GM23338 (cell line): ENCODE results near the gene PLEKHG5. TPM values are rescaled to one million over a fixed set of nuclear protein-coding genes. Genes with fewer than 3 reads are reported as not detected.

ENCODE experiments used
- ATAC-seq: fragments of 200-7000 bp; cut with Tn5 transposase; 3 replicates; pipeline ENCODE4 v1.9.1; 2020
- DNase-seq: peaks from one replicate; pipeline ENCODE4 v3.0.0-alpha.2; 2015; ENCODE audit warnings: low spot score
- H2AFZ ChIP-seq: fragments of 200-600 bp; sonication (generic); 2 replicates; pipeline ENCODE4 v1.8.0; 2016; ENCODE audit warnings: antibody characterized with exemption, mild to moderate bottlenecking, moderate library complexity
- H3F3A ChIP-seq: fragments of 200-600 bp; sonication (generic); replicated peaks from 2 replicates; pipeline ENCODE4 v1.8.0; 2017; ENCODE audit warnings: antibody characterized with exemption, mixed run types, low read depth
- H3K27ac ChIP-seq: fragments of 200-600 bp; sonication (generic); 2 replicates; pipeline ENCODE4 v1.6.1; 2016; ENCODE audit warnings: low read depth
- H3K27me3 ChIP-seq: fragments of 200-600 bp; sonication (generic); 2 replicates; pipeline ENCODE4 v1.8.0; 2016; ENCODE audit warnings: mild to moderate bottlenecking, mixed run types, moderate library complexity; ENCODE audit not compliant: insufficient read depth
- H3K36me3 ChIP-seq: fragments of 200-600 bp; sonication (generic); 2 replicates; pipeline ENCODE4 v1.8.0; 2016; ENCODE audit warnings: mild to moderate bottlenecking; ENCODE audit not compliant: insufficient read depth
- H3K4me1 ChIP-seq: fragments of 200-600 bp; sonication (generic); 2 replicates; pipeline ENCODE4 v1.8.0; 2016; ENCODE audit warnings: mild to moderate bottlenecking, moderate library complexity; ENCODE audit not compliant: insufficient read depth
- H3K4me2 ChIP-seq: fragments of 200-600 bp; sonication (generic); 2 replicates; pipeline ENCODE4 v1.7.1; 2017; ENCODE audit warnings: mixed run types
- H3K4me3 ChIP-seq: fragments of 200-600 bp; sonication (generic); 2 replicates; pipeline ENCODE4 v1.6.1; 2016; ENCODE audit warnings: mixed run types
- H3K79me2 ChIP-seq: fragments of 200-600 bp; sonication (generic); replicated peaks from 2 replicates; pipeline ENCODE4 v1.8.0; 2017; ENCODE audit warnings: mild to moderate bottlenecking; ENCODE audit not compliant: insufficient read depth
- H3K9me2 ChIP-seq: fragments of 200-600 bp; sonication (generic); 2 replicates; pipeline ENCODE4 v1.8.0; 2017; ENCODE audit not compliant: insufficient read depth
- H4K20me1 ChIP-seq: fragments of 200-600 bp; sonication (generic); replicated peaks from 2 replicates; pipeline ENCODE4 v1.8.0; 2017; ENCODE audit warnings: mild to moderate bottlenecking; ENCODE audit not compliant: insufficient read depth
- H3K27ac Mint-ChIP-seq: 2 replicates; pipeline ENCODE4 v1.8.0; 2020; ENCODE audit warnings: inconsistent platforms, mild to moderate bottlenecking, moderate library complexity, mixed read lengths
- H3K27me3 Mint-ChIP-seq: 3 replicates; pipeline ENCODE4 v1.8.0; 2022; ENCODE audit warnings: low read depth, mild to moderate bottlenecking, moderate library complexity, mixed read lengths, inconsistent platforms; ENCODE audit not compliant: insufficient read depth, poor library complexity
- H3K36me3 Mint-ChIP-seq: 3 replicates; pipeline ENCODE4 v1.8.0; 2021; ENCODE audit warnings: low read depth, mild to moderate bottlenecking, inconsistent platforms, moderate library complexity, mixed read lengths
- H3K4me1 Mint-ChIP-seq: 3 replicates; pipeline ENCODE4 v1.8.0; 2020; ENCODE audit warnings: mild to moderate bottlenecking, inconsistent platforms, mixed read lengths
- H3K4me3 Mint-ChIP-seq: 3 replicates; pipeline ENCODE4 v1.8.0; 2021; ENCODE audit warnings: moderate library complexity, mild to moderate bottlenecking, inconsistent platforms, mixed read lengths
- H3K9me3 Mint-ChIP-seq: 3 replicates; pipeline ENCODE4 v1.8.0; 2020; ENCODE audit warnings: moderate library complexity, mild to moderate bottlenecking, inconsistent platforms, mixed read lengths
- CREB1 ChIP-seq: fragments of 250-450 bp; sonication (Bioruptor Pico); IDR thresholded peaks from 2 replicates; pipeline ENCODE4 v1.5.0; 2020; ENCODE audit warnings: low read depth, mild to moderate bottlenecking, moderate library complexity
- EZH2 ChIP-seq: fragments of 200-600 bp; sonication (generic); IDR thresholded peaks from one replicate; pipeline ENCODE4 v1.8.0; 2017; ENCODE audit warnings: antibody characterized with exemption, mild to moderate bottlenecking, low read depth; ENCODE audit not compliant: unreplicated experiment
- EZH2phosphoT487 ChIP-seq: fragments of 200-600 bp; sonication (generic); IDR thresholded peaks from one replicate; pipeline ENCODE4 v1.8.1; 2018; ENCODE audit warnings: antibody characterized with exemption; ENCODE audit not compliant: unreplicated experiment
- JUNB ChIP-seq: IDR thresholded peaks from one replicate; pipeline ENCODE4 v1.6.1; 2016; ENCODE audit warnings: antibody characterized with exemption; ENCODE audit not compliant: unreplicated experiment
- NANOG ChIP-seq: IDR thresholded peaks from 2 replicates; pipeline ENCODE4 v1.6.1; 2016; ENCODE audit warnings: antibody characterized with exemption, borderline replicate concordance
- POLR2AphosphoS5 ChIP-seq: IDR thresholded peaks from 2 replicates; pipeline ENCODE4 v1.6.1; 2016; ENCODE audit warnings: antibody characterized with exemption, low read depth
- STAT1 ChIP-seq: IDR thresholded peaks from one replicate; pipeline ENCODE4 v1.6.1; 2016; ENCODE audit warnings: antibody characterized with exemption; ENCODE audit not compliant: unreplicated experiment
- ZNF114 ChIP-seq: fragments of 250-450 bp; sonication (Bioruptor Pico); IDR thresholded peaks from 2 replicates; pipeline ENCODE4 v1.5.0; 2020; ENCODE audit warnings: mild to moderate bottlenecking, moderate library complexity
- ZNF331 ChIP-seq: fragments of 250-450 bp; sonication (Bioruptor Pico); IDR thresholded peaks from 2 replicates; pipeline ENCODE4 v1.5.0; 2020; ENCODE audit warnings: low read depth, mild to moderate bottlenecking, moderate library complexity
- polyA plus RNA-seq: library from polyadenylated mRNA; unstranded; fragments of >200 nt; fragmentation: Nextera tagmentation; extraction: Ambion mirVana; gene quantifications from 2 replicates; pipeline ENCODE4 v1.2.1, GENCODE V29; 2016
- total RNA-seq: library from RNA; depleted of rRNA; stranded (reverse); fragments of >200 nt; shearing (Covaris generic); gene quantifications from 2 replicates; pipeline ENCODE4 v1.2.3, GENCODE V29; 2014
- TF ChIP-seq, protein P1 (sequence below): IDR thresholded peaks from one replicate; pipeline ENCODE4 v1.6.1; 2018; ENCODE audit warnings: antibody characterized with exemption; ENCODE audit not compliant: unreplicated experiment
- TF ChIP-seq, protein P2 (sequence below): fragments of 250-450 bp; sonication (Bioruptor Pico); IDR thresholded peaks from 2 replicates; pipeline ENCODE4 v1.5.0; 2020; ENCODE audit warnings: mild to moderate bottlenecking, moderate library complexity
- TF ChIP-seq, protein P3 (sequence below): IDR thresholded peaks from 2 replicates; pipeline ENCODE4 v1.6.1; 2016; ENCODE audit warnings: antibody characterized with exemption
- TF ChIP-seq, protein P4 (sequence below), 2 experiments: fragments of 200-600 bp in 1 of 2; sonication (generic) in 1 of 2; conservative IDR thresholded peaks; 2 replicates each; pipeline versions ENCODE4 v1.5.1 to v1.6.1; 2016 to 2017; ENCODE audit warnings: antibody characterized with exemption in 2 of 2, low read depth in 2 of 2, mild to moderate bottlenecking in 2 of 2, moderate library complexity in 1 of 2

PLEKHG5 gene
- total and polyA plus RNA-seq, 2 experiments from 2014 or later, result 9.0 to 26.4 TPM

DNA sequence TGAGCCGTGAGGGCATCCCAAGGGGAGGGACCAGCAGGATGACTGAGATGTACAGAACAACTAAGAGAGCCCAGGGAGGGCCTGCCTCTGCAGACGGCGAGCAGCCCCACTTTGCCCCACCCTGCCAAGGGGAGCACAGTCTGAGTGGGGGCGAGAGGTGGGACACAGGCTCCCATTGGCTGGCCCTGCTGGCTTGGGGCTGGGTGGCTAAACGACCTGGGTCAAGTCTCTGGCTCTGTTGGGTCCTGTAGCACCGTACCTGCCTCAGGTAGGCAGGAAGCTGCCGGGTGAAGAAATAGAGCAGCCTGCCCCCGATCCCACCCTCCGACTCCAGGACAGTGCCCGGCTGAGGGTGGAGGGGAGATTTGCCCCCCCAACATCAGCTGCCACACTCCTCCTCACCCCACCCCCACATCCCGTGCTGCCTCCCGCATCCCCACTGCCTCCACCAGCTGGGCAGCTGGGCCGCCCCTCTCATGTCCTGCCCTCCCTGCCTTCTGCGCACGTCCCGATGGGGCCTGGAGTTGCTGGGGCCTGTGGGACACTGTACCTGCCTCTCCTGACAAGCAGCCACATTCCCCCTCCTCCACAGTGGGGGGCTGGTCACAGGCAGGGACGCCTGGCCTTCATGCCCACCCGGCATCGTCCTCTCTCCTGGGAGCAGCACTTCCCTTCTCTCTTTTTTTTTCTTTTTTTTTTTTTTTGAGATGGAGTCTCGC lies 12.6 kb upstream of the PLEKHG5 start:
- Histone ChIP-seq H3K79me2 (no peaks in the 10 kb centered on the region), H3K36me3 (no peaks in the 10 kb centered on the region), H3K27ac (no peak overlapping the region), H2AFZ (no peak overlapping the region), H4K20me1 (no peaks in the 10 kb centered on the region), H3K4me2 (no peak overlapping the region), H3K4me1 (no peaks in the 10 kb centered on the region), H3K27me3 (peaks cover 3% of the 10 kb centered on the region; the same call in 1 of the 2 replicates), H3F3A (no peaks in the 10 kb centered on the region), H3K4me3 (no peak overlapping the region), H3K9me2 (no peaks in the 10 kb centered on the region)
- TF ChIP-seq JUNB (no peak), EZH2 (no peak), ZNF114 (no peak), POLR2AphosphoS5 (no peak), STAT1 (no peak), ZNF331 (CRISPR knock-in tag) (no peak), NANOG (no peak), EZH2phosphoT487 (no peak), CREB1 (CRISPR knock-in tag) (no peak)
- TF ChIP-seq, protein P1, sequence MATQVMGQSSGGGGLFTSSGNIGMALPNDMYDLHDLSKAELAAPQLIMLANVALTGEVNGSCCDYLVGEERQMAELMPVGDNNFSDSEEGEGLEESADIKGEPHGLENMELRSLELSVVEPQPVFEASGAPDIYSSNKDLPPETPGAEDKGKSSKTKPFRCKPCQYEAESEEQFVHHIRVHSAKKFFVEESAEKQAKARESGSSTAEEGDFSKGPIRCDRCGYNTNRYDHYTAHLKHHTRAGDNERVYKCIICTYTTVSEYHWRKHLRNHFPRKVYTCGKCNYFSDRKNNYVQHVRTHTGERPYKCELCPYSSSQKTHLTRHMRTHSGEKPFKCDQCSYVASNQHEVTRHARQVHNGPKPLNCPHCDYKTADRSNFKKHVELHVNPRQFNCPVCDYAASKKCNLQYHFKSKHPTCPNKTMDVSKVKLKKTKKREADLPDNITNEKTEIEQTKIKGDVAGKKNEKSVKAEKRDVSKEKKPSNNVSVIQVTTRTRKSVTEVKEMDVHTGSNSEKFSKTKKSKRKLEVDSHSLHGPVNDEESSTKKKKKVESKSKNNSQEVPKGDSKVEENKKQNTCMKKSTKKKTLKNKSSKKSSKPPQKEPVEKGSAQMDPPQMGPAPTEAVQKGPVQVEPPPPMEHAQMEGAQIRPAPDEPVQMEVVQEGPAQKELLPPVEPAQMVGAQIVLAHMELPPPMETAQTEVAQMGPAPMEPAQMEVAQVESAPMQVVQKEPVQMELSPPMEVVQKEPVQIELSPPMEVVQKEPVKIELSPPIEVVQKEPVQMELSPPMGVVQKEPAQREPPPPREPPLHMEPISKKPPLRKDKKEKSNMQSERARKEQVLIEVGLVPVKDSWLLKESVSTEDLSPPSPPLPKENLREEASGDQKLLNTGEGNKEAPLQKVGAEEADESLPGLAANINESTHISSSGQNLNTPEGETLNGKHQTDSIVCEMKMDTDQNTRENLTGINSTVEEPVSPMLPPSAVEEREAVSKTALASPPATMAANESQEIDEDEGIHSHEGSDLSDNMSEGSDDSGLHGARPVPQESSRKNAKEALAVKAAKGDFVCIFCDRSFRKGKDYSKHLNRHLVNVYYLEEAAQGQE, result no peak
- TF ChIP-seq, protein P2, sequence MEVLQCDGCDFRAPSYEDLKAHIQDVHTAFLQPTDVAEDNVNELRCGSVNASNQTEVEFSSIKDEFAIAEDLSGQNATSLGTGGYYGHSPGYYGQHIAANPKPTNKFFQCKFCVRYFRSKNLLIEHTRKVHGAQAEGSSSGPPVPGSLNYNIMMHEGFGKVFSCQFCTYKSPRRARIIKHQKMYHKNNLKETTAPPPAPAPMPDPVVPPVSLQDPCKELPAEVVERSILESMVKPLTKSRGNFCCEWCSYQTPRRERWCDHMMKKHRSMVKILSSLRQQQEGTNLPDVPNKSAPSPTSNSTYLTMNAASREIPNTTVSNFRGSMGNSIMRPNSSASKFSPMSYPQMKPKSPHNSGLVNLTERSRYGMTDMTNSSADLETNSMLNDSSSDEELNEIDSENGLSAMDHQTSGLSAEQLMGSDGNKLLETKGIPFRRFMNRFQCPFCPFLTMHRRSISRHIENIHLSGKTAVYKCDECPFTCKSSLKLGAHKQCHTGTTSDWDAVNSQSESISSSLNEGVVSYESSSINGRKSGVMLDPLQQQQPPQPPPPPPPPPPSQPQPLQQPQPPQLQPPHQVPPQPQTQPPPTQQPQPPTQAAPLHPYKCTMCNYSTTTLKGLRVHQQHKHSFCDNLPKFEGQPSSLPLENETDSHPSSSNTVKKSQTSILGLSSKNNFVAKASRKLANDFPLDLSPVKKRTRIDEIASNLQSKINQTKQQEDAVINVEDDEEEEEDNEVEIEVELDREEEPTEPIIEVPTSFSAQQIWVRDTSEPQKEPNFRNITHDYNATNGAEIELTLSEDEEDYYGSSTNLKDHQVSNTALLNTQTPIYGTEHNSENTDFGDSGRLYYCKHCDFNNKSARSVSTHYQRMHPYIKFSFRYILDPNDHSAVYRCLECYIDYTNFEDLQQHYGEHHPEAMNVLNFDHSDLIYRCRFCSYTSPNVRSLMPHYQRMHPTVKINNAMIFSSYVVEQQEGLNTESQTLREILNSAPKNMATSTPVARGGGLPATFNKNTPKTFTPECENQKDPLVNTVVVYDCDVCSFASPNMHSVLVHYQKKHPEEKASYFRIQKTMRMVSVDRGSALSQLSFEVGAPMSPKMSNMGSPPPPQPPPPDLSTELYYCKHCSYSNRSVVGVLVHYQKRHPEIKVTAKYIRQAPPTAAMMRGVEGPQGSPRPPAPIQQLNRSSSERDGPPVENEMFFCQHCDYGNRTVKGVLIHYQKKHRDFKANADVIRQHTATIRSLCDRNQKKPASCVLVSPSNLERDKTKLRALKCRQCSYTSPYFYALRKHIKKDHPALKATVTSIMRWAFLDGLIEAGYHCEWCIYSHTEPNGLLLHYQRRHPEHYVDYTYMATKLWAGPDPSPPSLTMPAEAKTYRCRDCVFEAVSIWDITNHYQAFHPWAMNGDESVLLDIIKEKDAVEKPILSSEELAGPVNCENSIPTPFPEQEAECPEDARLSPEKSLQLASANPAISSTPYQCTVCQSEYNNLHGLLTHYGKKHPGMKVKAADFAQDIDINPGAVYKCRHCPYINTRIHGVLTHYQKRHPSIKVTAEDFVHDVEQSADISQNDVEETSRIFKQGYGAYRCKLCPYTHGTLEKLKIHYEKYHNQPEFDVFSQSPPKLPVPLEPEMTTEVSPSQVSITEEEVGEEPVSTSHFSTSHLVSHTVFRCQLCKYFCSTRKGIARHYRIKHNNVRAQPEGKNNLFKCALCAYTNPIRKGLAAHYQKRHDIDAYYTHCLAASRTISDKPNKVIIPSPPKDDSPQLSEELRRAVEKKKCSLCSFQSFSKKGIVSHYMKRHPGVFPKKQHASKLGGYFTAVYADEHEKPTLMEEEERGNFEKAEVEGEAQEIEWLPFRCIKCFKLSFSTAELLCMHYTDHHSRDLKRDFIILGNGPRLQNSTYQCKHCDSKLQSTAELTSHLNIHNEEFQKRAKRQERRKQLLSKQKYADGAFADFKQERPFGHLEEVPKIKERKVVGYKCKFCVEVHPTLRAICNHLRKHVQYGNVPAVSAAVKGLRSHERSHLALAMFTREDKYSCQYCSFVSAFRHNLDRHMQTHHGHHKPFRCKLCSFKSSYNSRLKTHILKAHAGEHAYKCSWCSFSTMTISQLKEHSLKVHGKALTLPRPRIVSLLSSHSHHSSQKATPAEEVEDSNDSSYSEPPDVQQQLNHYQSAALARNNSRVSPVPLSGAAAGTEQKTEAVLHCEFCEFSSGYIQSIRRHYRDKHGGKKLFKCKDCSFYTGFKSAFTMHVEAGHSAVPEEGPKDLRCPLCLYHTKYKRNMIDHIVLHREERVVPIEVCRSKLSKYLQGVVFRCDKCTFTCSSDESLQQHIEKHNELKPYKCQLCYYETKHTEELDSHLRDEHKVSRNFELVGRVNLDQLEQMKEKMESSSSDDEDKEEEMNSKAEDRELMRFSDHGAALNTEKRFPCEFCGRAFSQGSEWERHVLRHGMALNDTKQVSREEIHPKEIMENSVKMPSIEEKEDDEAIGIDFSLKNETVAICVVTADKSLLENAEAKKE (CRISPR knock-in tag), result no peak
- TF ChIP-seq, protein P3, sequence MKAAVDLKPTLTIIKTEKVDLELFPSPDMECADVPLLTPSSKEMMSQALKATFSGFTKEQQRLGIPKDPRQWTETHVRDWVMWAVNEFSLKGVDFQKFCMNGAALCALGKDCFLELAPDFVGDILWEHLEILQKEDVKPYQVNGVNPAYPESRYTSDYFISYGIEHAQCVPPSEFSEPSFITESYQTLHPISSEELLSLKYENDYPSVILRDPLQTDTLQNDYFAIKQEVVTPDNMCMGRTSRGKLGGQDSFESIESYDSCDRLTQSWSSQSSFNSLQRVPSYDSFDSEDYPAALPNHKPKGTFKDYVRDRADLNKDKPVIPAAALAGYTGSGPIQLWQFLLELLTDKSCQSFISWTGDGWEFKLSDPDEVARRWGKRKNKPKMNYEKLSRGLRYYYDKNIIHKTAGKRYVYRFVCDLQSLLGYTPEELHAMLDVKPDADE, result no peak
- TF ChIP-seq, protein P4, sequence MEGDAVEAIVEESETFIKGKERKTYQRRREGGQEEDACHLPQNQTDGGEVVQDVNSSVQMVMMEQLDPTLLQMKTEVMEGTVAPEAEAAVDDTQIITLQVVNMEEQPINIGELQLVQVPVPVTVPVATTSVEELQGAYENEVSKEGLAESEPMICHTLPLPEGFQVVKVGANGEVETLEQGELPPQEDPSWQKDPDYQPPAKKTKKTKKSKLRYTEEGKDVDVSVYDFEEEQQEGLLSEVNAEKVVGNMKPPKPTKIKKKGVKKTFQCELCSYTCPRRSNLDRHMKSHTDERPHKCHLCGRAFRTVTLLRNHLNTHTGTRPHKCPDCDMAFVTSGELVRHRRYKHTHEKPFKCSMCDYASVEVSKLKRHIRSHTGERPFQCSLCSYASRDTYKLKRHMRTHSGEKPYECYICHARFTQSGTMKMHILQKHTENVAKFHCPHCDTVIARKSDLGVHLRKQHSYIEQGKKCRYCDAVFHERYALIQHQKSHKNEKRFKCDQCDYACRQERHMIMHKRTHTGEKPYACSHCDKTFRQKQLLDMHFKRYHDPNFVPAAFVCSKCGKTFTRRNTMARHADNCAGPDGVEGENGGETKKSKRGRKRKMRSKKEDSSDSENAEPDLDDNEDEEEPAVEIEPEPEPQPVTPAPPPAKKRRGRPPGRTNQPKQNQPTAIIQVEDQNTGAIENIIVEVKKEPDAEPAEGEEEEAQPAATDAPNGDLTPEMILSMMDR (conservative IDR thresholded peaks at IDR 0.05; ENCODE audit: low read depth in 2 of 2), result no peak
- Mint-ChIP-seq H3K4me1 (peaks cover 3% of the 10 kb centered on the region; the same call in 1 of the 3 replicates), H3K27me3 (peaks cover 13% of the 10 kb centered on the region), H3K36me3 (no peaks in the 10 kb centered on the region), H3K9me3 (no peaks in the 10 kb centered on the region), H3K27ac (no peak overlapping the region), H3K4me3 (no peak overlapping the region)
- DNase-seq (no peak), ATAC-seq (no peak; the same call in 2 of the 3 replicates)
